Progenitor cell of endocrine pancreas (in vitro differentiated cells): ENCODE results near the gene GPATCH2L. TPM values are rescaled to one million over a fixed set of nuclear protein-coding genes. Genes with fewer than 3 reads are reported as not detected.

Source experiments
- DNase-seq: peaks from one replicate; pipeline ENCODE4 v3.0.0; 2021; ENCODE audit warnings: low spot score; ENCODE audit not compliant: unreplicated experiment
- H3K27ac Mint-ChIP-seq: 2 replicates; pipeline ENCODE4 v1.8.0; 2021; ENCODE audit warnings: mild to moderate bottlenecking, moderate library complexity, mixed read lengths
- H3K27me3 Mint-ChIP-seq: 2 replicates; pipeline ENCODE4 v1.8.0; 2021; ENCODE audit warnings: mixed read lengths
- H3K36me3 Mint-ChIP-seq: 2 replicates; pipeline ENCODE4 v1.8.0; 2022; ENCODE audit warnings: mixed read lengths; ENCODE audit not compliant: insufficient read depth
- H3K4me1 Mint-ChIP-seq: 2 replicates; pipeline ENCODE4 v1.8.0; 2021; ENCODE audit warnings: low read depth, mixed read lengths
- H3K4me3 Mint-ChIP-seq: 2 replicates; pipeline ENCODE4 v1.8.0; 2021; ENCODE audit warnings: low read depth, mild to moderate bottlenecking, moderate library complexity, mixed read lengths
- H3K9me3 Mint-ChIP-seq: 2 replicates; pipeline ENCODE4 v1.8.0; 2021; ENCODE audit warnings: low read depth, mixed read lengths
- CTCF ChIP-seq: fragments of 200-600 bp; sonication (generic); IDR thresholded peaks from one replicate; pipeline ENCODE4 v1.5.0; 2021; ENCODE audit warnings: antibody characterized with exemption, mild to moderate bottlenecking; ENCODE audit not compliant: unreplicated experiment
- total RNA-seq: library from RNA; stranded (reverse); gene quantifications from 2 replicates; pipeline ENCODE4 v1.2.1, GENCODE V29; 2021

The GPATCH2L gene
- total RNA-seq, 1 donor from 2014 or later, result 73.3 TPM

- Mint-ChIP-seq H3K27ac (no peak overlapping the region), H3K4me3 (no peak overlapping the region), H3K27me3 (peaks cover 4% of the 10 kb centered on the region), H3K4me1 (peaks cover 27% of the 10 kb centered on the region), H3K9me3 (no peaks in the 10 kb centered on the region), H3K36me3 (no peaks in the 10 kb centered on the region)
- TF ChIP-seq CTCF, result no peak
- no peak for DNase-seq
These were observed 105.5 kb downstream of the GPATCH2L start for GRCh38 chr14:76257111-76257803.

- H3K9me3 Mint-ChIP-seq, result no peaks in the 10 kb centered on the region
- no peaks in the 10 kb centered on the region for H3K36me3 Mint-ChIP-seq
- DNase-seq, result no peak
- no peak for TF ChIP-seq CTCF
- H3K4me1 Mint-ChIP-seq, result peaks cover 24% of the 10 kb centered on the region
- H3K4me3 Mint-ChIP-seq, result no peak overlapping the region
- H3K27ac Mint-ChIP-seq, result no peak overlapping the region
- peaks cover 4% of the 10 kb centered on the region for H3K27me3 Mint-ChIP-seq
These were observed 106.2 kb downstream of the GPATCH2L start for GRCh38 chr14:76257842-76258397.

GRCh38 chr14:76259029-76259735 lies 107.5 kb downstream of the GPATCH2L start:
- Mint-ChIP-seq H3K27me3 (peaks cover 4% of the 10 kb centered on the region), H3K9me3 (no peaks in the 10 kb centered on the region), H3K4me1 (peaks cover 16% of the 10 kb centered on the region), H3K36me3 (no peaks in the 10 kb centered on the region), H3K4me3 (no peak overlapping the region), H3K27ac (no peak overlapping the region)
- TF ChIP-seq CTCF, result no peak
- DNase-seq, result no peak

- Mint-ChIP-seq H3K36me3 (no peaks in the 10 kb centered on the region), H3K27me3 (peaks cover 10% of the 10 kb centered on the region), H3K4me3 (no peak overlapping the region), H3K4me1 (peaks cover 16% of the 10 kb centered on the region), H3K9me3 (no peaks in the 10 kb centered on the region), H3K27ac (peak overlapping the region; percentile 27)
- no peak for TF ChIP-seq CTCF
- DNase-seq, result no peak
These were observed 109.0 kb downstream of the GPATCH2L start for GRCh38 chr14:76260749-76261148.

GRCh38 chr14:76261371-76261811 lies 109.7 kb downstream of the GPATCH2L start:
- H3K27ac Mint-ChIP-seq, result no peak overlapping the region
- peaks cover 16% of the 10 kb centered on the region for H3K27me3 Mint-ChIP-seq
- no peak for DNase-seq
- no peaks in the 10 kb centered on the region for H3K36me3 Mint-ChIP-seq
- TF ChIP-seq CTCF, result no peak
- H3K9me3 Mint-ChIP-seq, result no peaks in the 10 kb centered on the region
- peaks cover 16% of the 10 kb centered on the region for H3K4me1 Mint-ChIP-seq
- H3K4me3 Mint-ChIP-seq, result no peak overlapping the region
